ENCODE data around the gene DOK6.

DNA sequence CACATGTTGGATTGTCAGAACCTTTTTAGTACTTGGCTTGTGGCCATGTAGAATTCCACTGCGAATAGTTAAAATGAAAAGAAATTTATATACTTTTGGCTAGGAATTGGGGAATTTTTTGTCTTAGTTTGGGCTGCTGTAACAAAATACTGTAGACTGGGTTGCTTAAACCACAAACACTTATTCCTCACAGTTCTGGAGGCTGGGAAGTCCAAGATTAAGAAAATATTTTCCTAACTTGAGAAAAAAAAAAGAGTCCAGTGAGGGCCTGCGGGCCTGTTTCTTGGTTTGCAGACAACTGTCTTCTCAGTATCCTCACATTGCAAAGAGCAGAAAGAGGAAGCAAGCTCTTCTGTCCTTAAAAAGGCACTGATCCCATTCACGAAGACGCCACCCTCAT lies 465.1 kb downstream of the DOK6 start:
- TF ChIP-seq CTCF (IDR thresholded peaks at IDR 0.05; ENCODE audit: extremely low read depth in 1 of 2, insufficient read depth in 1 of 2, low read depth in 1 of 2, low read length in 2 of 2) (no peak), EZH2 (IDR thresholded peaks at IDR 0.05; ENCODE audit: borderline replicate concordance, low read depth, low read length, severe bottlenecking) (no peak), MYC (IDR thresholded peaks at IDR 0.05; ENCODE audit: low read depth, low read length) (no peak), GATA2 (IDR thresholded peaks at IDR 0.05; ENCODE audit: insufficient read depth, insufficient read length, low read depth, low read length) (no peak)

All from endothelial cell of umbilical vein (primary cell).